KMS-11 (cell line): ENCODE results near the gene SERPINB10.

Experiments
- H2AFZ ChIP-seq: fragments of 200-600 bp; sonication (generic); 2 replicates; pipeline ENCODE4 v1.6.1; 2016; ENCODE audit warnings: antibody characterized with exemption, mixed run types, low read depth
- H3K27ac ChIP-seq: fragments of 200-600 bp; sonication (generic); 2 replicates; pipeline ENCODE4 v1.6.1; 2016; ENCODE audit warnings: mild to moderate bottlenecking, mixed run types
- H3K27me3 ChIP-seq: fragments of 200-600 bp; sonication (generic); 2 replicates; pipeline ENCODE4 v1.6.1; 2017; ENCODE audit warnings: mild to moderate bottlenecking, low read depth, mixed run types, moderate library complexity; ENCODE audit not compliant: insufficient read depth
- H3K36me3 ChIP-seq: fragments of 200-600 bp; sonication (generic); 2 replicates; pipeline ENCODE4 v1.6.1; 2017; ENCODE audit warnings: mild to moderate bottlenecking, mixed run types; ENCODE audit not compliant: insufficient read depth
- H3K4me1 ChIP-seq: fragments of 200-600 bp; sonication (generic); 2 replicates; pipeline ENCODE4 v1.6.1; 2016; ENCODE audit warnings: mild to moderate bottlenecking, low read depth, mixed run types; ENCODE audit not compliant: poor library complexity, severe bottlenecking
- H3K4me2 ChIP-seq: fragments of 200-600 bp; sonication (generic); 2 replicates; pipeline ENCODE4 v1.7.0; 2016; ENCODE audit warnings: mild to moderate bottlenecking, mixed run types
- H3K4me3 ChIP-seq: fragments of 200-600 bp; sonication (generic); IDR thresholded peaks from 2 replicates; pipeline ENCODE4 v1.6.1; 2017; ENCODE audit warnings: low read depth, low read length, mixed read lengths; ENCODE audit not compliant: insufficient read depth
- H3K79me2 ChIP-seq: fragments of 200-600 bp; sonication (generic); 2 replicates; pipeline ENCODE4 v1.6.1; 2016; ENCODE audit warnings: low read depth, mixed run types; ENCODE audit not compliant: insufficient read depth
- H3K9ac ChIP-seq: fragments of 200-600 bp; sonication (generic); 2 replicates; pipeline ENCODE4 v1.6.1; 2016; ENCODE audit warnings: mild to moderate bottlenecking, mixed run types
- H4K20me1 ChIP-seq: fragments of 200-600 bp; sonication (generic); 2 replicates; pipeline ENCODE4 v1.6.1; 2016; ENCODE audit warnings: mild to moderate bottlenecking, mixed run types; ENCODE audit not compliant: insufficient read depth
- CTCF ChIP-seq: fragments of 200-600 bp; sonication (generic); conservative IDR thresholded peaks from 2 replicates; pipeline ENCODE4 v1.6.1; 2017; ENCODE audit warnings: low read depth, mild to moderate bottlenecking, antibody characterized with exemption, low read length, moderate library complexity, mixed read lengths

The SERPINB10 gene

GRCh38 chr18:63963615-63964256 lies 56.0 kb downstream of the SERPINB10 start:
- H3K27ac ChIP-seq, result no peak overlapping the region
- H3K4me3 ChIP-seq, result no peak overlapping the region
- H3K79me2 ChIP-seq, result no peaks in the 10 kb centered on the region
- H3K27me3 ChIP-seq, result no peaks in the 10 kb centered on the region
- H3K9ac ChIP-seq, result no peak overlapping the region
- peak; percentile 84 for TF ChIP-seq CTCF
- H2AFZ ChIP-seq, result no peak overlapping the region
- no peak overlapping the region for H3K4me2 ChIP-seq
- no peaks in the 10 kb centered on the region for H3K4me1 ChIP-seq
- no peaks in the 10 kb centered on the region for H3K36me3 ChIP-seq
- H4K20me1 ChIP-seq, result no peaks in the 10 kb centered on the region

GRCh38 chr18:63964908-63965307 lies 57.1 kb downstream of the SERPINB10 start:
- Histone ChIP-seq H3K36me3 (no peaks in the 10 kb centered on the region), H3K27me3 (no peaks in the 10 kb centered on the region), H3K9ac (no peak overlapping the region)

GRCh38 chr18:63965716-63966330 lies 58.1 kb downstream of the SERPINB10 start:
- Histone ChIP-seq H4K20me1 (no peaks in the 10 kb centered on the region), H2AFZ (no peak overlapping the region), H3K9ac (no peak overlapping the region), H3K4me1 (peaks cover 2% of the 10 kb centered on the region), H3K36me3 (no peaks in the 10 kb centered on the region), H3K4me2 (no peak overlapping the region), H3K27me3 (no peaks in the 10 kb centered on the region), H3K79me2 (no peaks in the 10 kb centered on the region), H3K27ac (no peak overlapping the region), H3K4me3 (no peak overlapping the region)
- TF ChIP-seq CTCF, result no peak

More at GRCh38 chr18:63964908-63965307, 57.1 kb downstream of the SERPINB10 start:
- H4K20me1 ChIP-seq, result no peaks in the 10 kb centered on the region
- no peak for TF ChIP-seq CTCF
- H2AFZ ChIP-seq, result no peak overlapping the region
- no peaks in the 10 kb centered on the region for H3K4me1 ChIP-seq
- no peak overlapping the region for H3K4me3 ChIP-seq
- no peak overlapping the region for H3K4me2 ChIP-seq
- no peak overlapping the region for H3K27ac ChIP-seq
- no peaks in the 10 kb centered on the region for H3K79me2 ChIP-seq

- Histone ChIP-seq H3K79me2 (no peaks in the 10 kb centered on the region), H3K27me3 (no peaks in the 10 kb centered on the region), H3K27ac (peak within 1 kb of the TSS; percentile 74), H3K36me3 (no peaks in the 10 kb centered on the region), H4K20me1 (no peaks in the 10 kb centered on the region), H2AFZ (peak within 1 kb of the TSS; percentile 98), H3K9ac (peak within 1 kb of the TSS; percentile 89), H3K4me2 (peak within 1 kb of the TSS; percentile 72), H3K4me3 (no peak within 1 kb of the TSS), H3K4me1 (peaks cover 4% of the 10 kb centered on the region)
- TF ChIP-seq CTCF, result no peak
Observed at GRCh38 chr18:63969942-63970808, 62.4 kb downstream of the SERPINB10 start, which contains the start of gene SERPINB8. TSS of gene SERPINB8 (plus strand) at chr18:63970081. CDS start at chr18:63978309, 8,228 bp downstream.
